B cell (primary cell): ENCODE measurements around the gene ENOX1. TPM values are rescaled to one million over a fixed set of nuclear protein-coding genes. Genes with fewer than 3 reads are reported as not detected.

Source experiments
- ATAC-seq: fragments of 200-7000 bp; cut with Tn5 transposase; one replicate; pipeline ENCODE4 v1.10.0; 2021; ENCODE audit warnings: low read depth, mild to moderate bottlenecking, moderate number of reproducible peaks, moderate library complexity
- CTCF ChIA-PET: fragments of 350-600 bp; sonication (Branson Sonifier 250); formaldehyde crosslinking; loops from one replicate; lab custom pipeline; 2021; ENCODE audit warnings: antibody characterized with exemption, inconsistent platforms; lab: Charles Lee
- POLR2A ChIA-PET: fragments of 350-600 bp; sonication (Branson Sonifier 250); formaldehyde crosslinking; loops from one replicate; lab custom pipeline; 2021; ENCODE audit warnings: antibody characterized with exemption; lab: Charles Lee
- DNase-seq: peaks from one replicate; pipeline ENCODE4 v3.0.0; 2013
- H2AFZ ChIP-seq: 2 replicates; pipeline ENCODE4 v1.6.1; 2012; ENCODE audit warnings: mild to moderate bottlenecking, low read depth, low read length; ENCODE audit not compliant: insufficient read depth, poor library complexity, severe bottlenecking
- H3K27ac ChIP-seq, 2 donors: 1 replicate in 1 of 2; 2 replicates in 1 of 2; pipeline ENCODE4 v1.5.1; 2012 to 2013; ENCODE audit warnings: low read length in 2 of 2, mild to moderate bottlenecking in 2 of 2, moderate library complexity in 1 of 2
- H3K27me3 ChIP-seq, 4 experiments: fragments of 200-600 bp in 1 of 4; sonication (generic) in 1 of 4; replicated peaks in 1 of 4; 1 replicate in 2 of 4; 2 replicates in 2 of 4; pipeline versions ENCODE4 v1.6.1 to v1.7.0; 2013 to 2016; ENCODE audit warnings: low read length in 3 of 4, mild to moderate bottlenecking in 2 of 4, mixed read lengths in 1 of 4, moderate library complexity in 1 of 4; ENCODE audit not compliant: insufficient read depth in 4 of 4, control insufficient read depth in 3 of 4; ENCODE audit errors: control extremely low read depth in 1 of 4
- H3K36me3 ChIP-seq, 2 experiments: replicated peaks in 1 of 2; 1 replicate in 1 of 2; 2 replicates in 1 of 2; pipeline versions ENCODE4 v1.6.1 to v1.7.1; 2013; ENCODE audit warnings: low read length in 1 of 2; ENCODE audit not compliant: insufficient read depth in 2 of 2, control insufficient read depth in 1 of 2; ENCODE audit errors: control extremely low read depth in 1 of 2, extremely low read depth in 1 of 2
- H3K4me1 ChIP-seq, 2 donors: fragments of 200-600 bp in 1 of 2; sonication (generic) in 1 of 2; 1 replicate in 1 of 2; 2 replicates in 1 of 2; pipeline versions ENCODE4 v1.5.1 to v1.6.1; 2013 to 2017; ENCODE audit warnings: low read length in 2 of 2; ENCODE audit not compliant: control insufficient read depth in 2 of 2, insufficient read depth in 2 of 2
- H3K4me2 ChIP-seq: replicated peaks from 2 replicates; pipeline ENCODE3; 2012; ENCODE audit warnings: mild to moderate bottlenecking, low read depth, low read length; ENCODE audit not compliant: poor library complexity, severe bottlenecking
- H3K4me3 ChIP-seq, 5 experiments: fragments of 200-600 bp in 1 of 5; sonication (generic) in 1 of 5; 1 replicate in 3 of 5; 2 replicates in 2 of 5; pipeline versions ENCODE4 v1.5.1 to v1.7.0; 2011 to 2016; ENCODE audit warnings: low read length in 4 of 5, mild to moderate bottlenecking in 4 of 5, low read depth in 2 of 5, control low read depth in 1 of 5, moderate library complexity in 1 of 5; ENCODE audit not compliant: insufficient read depth in 1 of 5; ENCODE audit errors: control extremely low read depth in 1 of 5, extremely low read depth in 1 of 5
- H3K79me2 ChIP-seq: fragments of 200-600 bp; sonication (generic); one replicate; pipeline ENCODE4 v1.6.0; 2016; ENCODE audit warnings: low read length; ENCODE audit not compliant: control insufficient read depth, insufficient read depth
- H3K9ac ChIP-seq: fragments of 200-600 bp; sonication (generic); 2 replicates; pipeline ENCODE4 v1.6.1; 2017; ENCODE audit warnings: mild to moderate bottlenecking, low read length, moderate library complexity
- H3K9me3 ChIP-seq, 3 donors: one replicate each; pipeline versions ENCODE4 v1.6.1 to v1.7.1; 2013; ENCODE audit warnings: low read length in 2 of 3; ENCODE audit not compliant: control insufficient read depth in 2 of 3, insufficient read depth in 1 of 3; ENCODE audit errors: control extremely low read depth in 1 of 3
- H4K20me1 ChIP-seq: 2 replicates; pipeline ENCODE4 v1.6.0; 2012; ENCODE audit warnings: mild to moderate bottlenecking, low read length; ENCODE audit not compliant: insufficient read depth, control insufficient read depth, poor library complexity, severe bottlenecking
- H3K27ac Mint-ChIP-seq: one replicate; pipeline ENCODE4 v1.8.0; 2021; ENCODE audit warnings: mixed read lengths
- H3K27me3 Mint-ChIP-seq: one replicate; pipeline ENCODE4 v1.8.0; 2021; ENCODE audit warnings: mixed read lengths
- H3K4me1 Mint-ChIP-seq: one replicate; pipeline ENCODE4 v1.8.0; 2021; ENCODE audit warnings: mixed read lengths
- H3K4me3 Mint-ChIP-seq: one replicate; pipeline ENCODE4 v1.8.0; 2021; ENCODE audit warnings: mixed read lengths
- H3K9me3 Mint-ChIP-seq: one replicate; pipeline ENCODE4 v1.8.0; 2022; ENCODE audit warnings: mixed read lengths; ENCODE audit not compliant: insufficient read depth
- EZH2 ChIP-seq: IDR thresholded peaks from 2 replicates; pipeline ENCODE4 v1.6.1; 2012; ENCODE audit warnings: borderline replicate concordance, low read depth, mild to moderate bottlenecking, moderate library complexity, low read length; ENCODE audit not compliant: insufficient read depth, poor library complexity, severe bottlenecking
- WGBS: methylation state at CpG from one replicate; pipeline ENCODE4 v1.1.5; 2013; ENCODE audit warnings: missing lambda C conversion rate; ENCODE audit not compliant: insufficient coverage; 5-methylcytosine and 5-hydroxymethylcytosine counted together
- intact Hi-C: fragments of 100-400 bp; cut with micrococcal nuclease; formaldehyde crosslinking; loops from one replicate; pipeline ENCODE4 v1.10.0; 2022
- polyA plus RNA-seq: library from polyadenylated mRNA; depleted of rRNA; stranded (reverse); fragments of >200 nt; gene quantifications from 2 replicates; pipeline ENCODE4 v1.2.3, GENCODE V29; 2012
- total RNA-seq, 2 donors: library from RNA; stranded (reverse); fragments of 120-200 nt in 1 of 2; gene quantifications; 1 replicate in 1 of 2; 2 replicates in 1 of 2; pipeline versions ENCODE4 v1.2.3 to v1.2.4, GENCODE V29; 2013 to 2022
- TF ChIP-seq, protein P1 (sequence below): fragments of 200-600 bp; IDR thresholded peaks from one replicate; pipeline ENCODE4 v1.8.0; 2022; ENCODE audit warnings: antibody characterized with exemption, mild to moderate bottlenecking

ENOX1 gene
- total and polyA plus RNA-seq, 2 donors (not counting 1 experiment from before 2014, with no cell fraction given), result not detected

DNA sequence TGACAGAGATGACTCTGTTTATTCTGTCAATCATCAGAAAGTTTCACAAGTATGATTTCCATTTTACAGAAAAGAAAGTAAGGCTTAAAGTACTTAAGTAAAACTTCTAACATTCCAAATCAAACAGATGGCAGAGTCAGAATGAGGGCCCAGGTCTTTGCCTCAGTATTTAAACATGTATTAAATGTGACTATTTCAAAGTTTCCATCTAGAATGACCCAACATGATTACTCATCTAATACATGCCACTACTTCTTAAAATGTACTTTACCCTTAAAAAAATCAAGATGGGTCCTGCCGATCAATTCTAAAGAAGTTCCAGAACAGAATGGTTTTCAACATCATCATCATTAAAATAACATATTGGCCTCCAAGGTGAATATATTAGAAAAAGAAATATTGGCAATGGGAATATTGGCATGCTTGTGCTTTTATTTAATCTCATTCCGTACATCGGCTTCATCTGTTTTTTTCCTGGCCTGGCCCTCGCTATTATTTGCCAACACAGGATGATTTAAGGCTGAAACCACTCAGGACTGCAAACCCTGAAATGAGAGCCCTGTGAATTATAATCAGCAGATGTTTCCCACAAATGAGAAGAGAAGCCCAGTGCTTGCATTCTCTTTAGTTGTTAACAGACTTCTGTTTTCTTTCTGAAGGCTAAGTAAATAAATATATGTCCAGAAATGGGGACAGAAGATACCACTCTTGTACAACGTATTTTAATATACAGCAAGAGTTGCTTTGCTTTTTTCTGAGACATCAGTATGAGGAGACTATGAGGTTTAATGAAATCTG lies 423.4 kb downstream of the ENOX1 start:
- CTCF ChIA-PET, result no interaction called here
- intact Hi-C loops, result no loop called here
- POLR2A ChIA-PET, result no interaction called here
- Histone ChIP-seq H3K27me3 (no peaks in the 10 kb centered on the region), H4K20me1 (no peaks in the 10 kb centered on the region), H3K4me3 (no peak overlapping the region), H3K4me2 (no peak overlapping the region), H3K4me1 (peaks cover 0 to 5% of the 10 kb centered on the region in 2 donors), H3K36me3 (no peaks in the 10 kb centered on the region), H3K9me3 (no peaks in the 10 kb centered on the region), H3K79me2 (no peaks in the 10 kb centered on the region), H2AFZ (no peak overlapping the region), H3K27ac (no peak overlapping the region), H3K9ac (no peak overlapping the region)
- DNase-seq (no peak), ATAC-seq (no peak)
- Mint-ChIP-seq H3K9me3 (no peaks in the 10 kb centered on the region), H3K4me1 (peaks cover 8% of the 10 kb centered on the region), H3K27me3 (no peaks in the 10 kb centered on the region), H3K4me3 (no peak overlapping the region), H3K27ac (no peak overlapping the region)
- no peak for TF ChIP-seq EZH2
- TF ChIP-seq, protein P1, sequence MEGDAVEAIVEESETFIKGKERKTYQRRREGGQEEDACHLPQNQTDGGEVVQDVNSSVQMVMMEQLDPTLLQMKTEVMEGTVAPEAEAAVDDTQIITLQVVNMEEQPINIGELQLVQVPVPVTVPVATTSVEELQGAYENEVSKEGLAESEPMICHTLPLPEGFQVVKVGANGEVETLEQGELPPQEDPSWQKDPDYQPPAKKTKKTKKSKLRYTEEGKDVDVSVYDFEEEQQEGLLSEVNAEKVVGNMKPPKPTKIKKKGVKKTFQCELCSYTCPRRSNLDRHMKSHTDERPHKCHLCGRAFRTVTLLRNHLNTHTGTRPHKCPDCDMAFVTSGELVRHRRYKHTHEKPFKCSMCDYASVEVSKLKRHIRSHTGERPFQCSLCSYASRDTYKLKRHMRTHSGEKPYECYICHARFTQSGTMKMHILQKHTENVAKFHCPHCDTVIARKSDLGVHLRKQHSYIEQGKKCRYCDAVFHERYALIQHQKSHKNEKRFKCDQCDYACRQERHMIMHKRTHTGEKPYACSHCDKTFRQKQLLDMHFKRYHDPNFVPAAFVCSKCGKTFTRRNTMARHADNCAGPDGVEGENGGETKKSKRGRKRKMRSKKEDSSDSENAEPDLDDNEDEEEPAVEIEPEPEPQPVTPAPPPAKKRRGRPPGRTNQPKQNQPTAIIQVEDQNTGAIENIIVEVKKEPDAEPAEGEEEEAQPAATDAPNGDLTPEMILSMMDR, result no peak
- WGBS, result 78% methylated on average over 3 of the region's 5 CpGs

DNA sequence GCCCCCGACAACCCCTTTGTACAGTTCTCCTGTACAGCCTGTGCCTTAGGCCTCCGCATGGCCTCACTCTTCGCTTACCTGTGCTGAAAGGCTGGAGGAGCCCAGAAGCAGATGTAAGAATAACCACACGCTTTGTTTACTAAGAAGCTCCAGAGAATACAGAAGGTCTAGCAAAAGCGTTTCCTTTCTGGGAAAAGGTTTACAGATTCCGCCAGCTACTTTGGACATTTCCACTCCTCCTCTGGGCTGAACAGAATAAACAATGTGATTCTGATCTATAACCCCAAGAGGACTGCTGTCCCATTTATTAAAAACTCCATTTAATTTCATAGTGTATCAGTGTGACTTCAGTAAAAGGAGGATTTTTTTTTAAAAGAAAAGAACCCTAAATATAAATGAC lies 424.2 kb downstream of the ENOX1 start:
- no peak for TF ChIP-seq EZH2
- TF ChIP-seq, protein P1, result no peak
- ATAC-seq (no peak), DNase-seq (no peak)
- Mint-ChIP-seq H3K4me1 (peaks cover 2% of the 10 kb centered on the region), H3K27ac (no peak overlapping the region), H3K4me3 (no peak overlapping the region), H3K9me3 (no peaks in the 10 kb centered on the region), H3K27me3 (no peaks in the 10 kb centered on the region)
- Histone ChIP-seq H3K27me3 (no peaks in the 10 kb centered on the region), H3K4me1 (peaks cover 0 to 2% of the 10 kb centered on the region in 2 donors), H3K9me3 (no peaks in the 10 kb centered on the region), H2AFZ (no peak overlapping the region), H3K79me2 (no peaks in the 10 kb centered on the region), H4K20me1 (no peaks in the 10 kb centered on the region), H3K9ac (no peak overlapping the region), H3K36me3 (no peaks in the 10 kb centered on the region), H3K4me3 (no peak overlapping the region), H3K27ac (no peak overlapping the region), H3K4me2 (no peak overlapping the region)
- ChIA-PET POLR2A (no interaction called here), CTCF (no interaction called here)
- WGBS, result 100% methylated on average over 6 of the region's 6 CpGs
- intact Hi-C loops, result no loop called here
